Stimulated activated naive CD4-positive, alpha-beta T cell (primary cell): ENCODE measurements around the gene RPS6KA2.
"Not testable (repeated sequence)": the region's sequence is repeated elsewhere in the genome, so short reads cannot be mapped to it uniquely, and the experiment has no call there.

Experiments used
- DNase-seq, 6 experiments: peaks; one replicate each; lab custom pipeline; 2025; lab: John Stamatoyannopoulos, UW

The RPS6KA2 gene

GRCh38 chr6:166398348-166398747, 228.7 kb downstream of the RPS6KA2 start:
- no peak for DNase-seq

GRCh38 chr6:166397849-166398248, 229.2 kb downstream of the RPS6KA2 start:
- no peak for DNase-seq

GRCh38 chr6:166395778-166396177, 231.3 kb downstream of the RPS6KA2 start:
- DNase-seq = no peak

GRCh38 chr6:166395351-166395750, 231.7 kb downstream of the RPS6KA2 start:
- no peak for DNase-seq

- no peak for DNase-seq
Observed at GRCh38 chr6:166394036-166394892, 232.8 kb downstream of the RPS6KA2 start.

- no peak for DNase-seq
Observed at GRCh38 chr6:166393535-166393823, 233.6 kb downstream of the RPS6KA2 start.

- not testable (repeated sequence) for DNase-seq
Observed at GRCh38 chr6:166392755-166393534, 234.1 kb downstream of the RPS6KA2 start.

GRCh38 chr6:166389119-166389518, 237.9 kb downstream of the RPS6KA2 start:
- DNase-seq = no peak

GRCh38 chr6:166388290-166389004, 238.6 kb downstream of the RPS6KA2 start:
- no peak for DNase-seq

- DNase-seq = no peak
Observed at GRCh38 chr6:166387642-166388289, 239.3 kb downstream of the RPS6KA2 start.

- DNase-seq = not testable (repeated sequence)
Observed at GRCh38 chr6:166387098-166387497, 240.0 kb downstream of the RPS6KA2 start.

- DNase-seq = no peak
Observed at GRCh38 chr6:166386111-166386510, 240.9 kb downstream of the RPS6KA2 start.

GRCh38 chr6:166383802-166384363, 243.2 kb downstream of the RPS6KA2 start:
- peak in 4 of 6 experiments; percentile 17 to 50 (median 31) for DNase-seq

- DNase-seq = peak; percentile 87 to 94 (median 92)
Observed at GRCh38 chr6:166382933-166383801, 243.9 kb downstream of the RPS6KA2 start, which contains the start of gene MPC1. TSS of gene MPC1 (minus strand) at chr6:166382940. CDS start at chr6:166382876, 64 bp downstream.

GRCh38 chr6:166382500-166382932, 244.5 kb downstream of the RPS6KA2 start:
- DNase-seq = peak in 3 of 6 experiments; percentile 41 to 62 (median 50)

GRCh38 chr6:166381733-166382499, 245.1 kb downstream of the RPS6KA2 start:
- peak; percentile 29 to 66 (median 54) for DNase-seq

GRCh38 chr6:166381381-166381732, 245.7 kb downstream of the RPS6KA2 start:
- DNase-seq = no peak

GRCh38 chr6:166379800-166380199, 247.3 kb downstream of the RPS6KA2 start:
- DNase-seq = no peak

GRCh38 chr6:166379103-166379586, 247.9 kb downstream of the RPS6KA2 start:
- no peak for DNase-seq

- DNase-seq = no peak
Observed at GRCh38 chr6:166377721-166378120, 249.3 kb downstream of the RPS6KA2 start.
